GM11168 (cell line): Measurements from ENCODE around the gene NUP153.

ENCODE experiments used
- in situ Hi-C: fragments of 300-500 bp; cut with MboI; formaldehyde crosslinking; loops from one replicate; pipeline ENCODE4 v1.12.0; 2022; ENCODE audit warnings: low sequenced_read_pairs; ENCODE audit not compliant: unreplicated experiment

NUP153 gene

DNA sequence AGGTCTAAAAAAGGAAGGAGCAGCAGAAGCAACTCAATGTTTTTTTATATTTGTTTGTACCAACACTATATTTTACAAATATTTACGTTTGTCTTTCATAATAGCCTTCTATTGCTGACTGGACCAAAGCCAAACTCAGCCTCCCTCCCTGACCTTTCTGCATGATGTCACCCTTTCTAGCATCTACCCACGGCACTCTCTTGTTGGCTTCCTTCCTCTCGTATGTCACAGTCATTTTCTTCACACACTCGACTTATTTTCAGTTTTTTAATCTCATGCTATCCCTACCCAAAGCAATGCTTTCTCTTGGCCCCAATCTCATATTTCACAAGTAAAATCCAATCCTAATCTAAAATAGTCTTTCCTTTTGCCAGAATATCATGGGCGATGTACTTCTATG is 122.9 kb downstream of the NUP153 start:
- in situ Hi-C loops = loop anchor here (25.0 kb wide), 1 partner anchor 422 kb away; no protein-coding TSS in a partner anchor

DNA sequence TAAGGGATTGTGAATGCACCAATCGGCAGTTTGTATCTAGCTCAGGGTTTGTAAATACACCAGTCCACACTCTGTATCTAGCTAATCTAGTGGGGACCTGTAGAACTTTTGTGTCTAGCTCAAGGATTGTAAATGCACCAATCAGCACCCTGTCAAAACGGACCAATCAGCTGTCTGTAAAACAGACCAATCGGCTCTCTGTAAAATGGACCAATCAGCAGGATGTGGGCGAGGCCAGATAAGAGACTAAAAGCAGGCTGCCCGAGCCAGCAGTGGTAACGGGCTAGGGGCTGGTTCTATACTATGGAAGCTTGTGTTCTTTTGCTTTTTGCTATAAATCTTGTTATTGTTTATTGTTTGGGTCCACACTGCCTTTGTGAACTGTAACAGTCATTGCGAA is 125.4 kb downstream of the NUP153 start:
- in situ Hi-C loops = loop anchor here (25.0 kb wide), 1 partner anchor 419 kb away; no protein-coding TSS in a partner anchor

DNA sequence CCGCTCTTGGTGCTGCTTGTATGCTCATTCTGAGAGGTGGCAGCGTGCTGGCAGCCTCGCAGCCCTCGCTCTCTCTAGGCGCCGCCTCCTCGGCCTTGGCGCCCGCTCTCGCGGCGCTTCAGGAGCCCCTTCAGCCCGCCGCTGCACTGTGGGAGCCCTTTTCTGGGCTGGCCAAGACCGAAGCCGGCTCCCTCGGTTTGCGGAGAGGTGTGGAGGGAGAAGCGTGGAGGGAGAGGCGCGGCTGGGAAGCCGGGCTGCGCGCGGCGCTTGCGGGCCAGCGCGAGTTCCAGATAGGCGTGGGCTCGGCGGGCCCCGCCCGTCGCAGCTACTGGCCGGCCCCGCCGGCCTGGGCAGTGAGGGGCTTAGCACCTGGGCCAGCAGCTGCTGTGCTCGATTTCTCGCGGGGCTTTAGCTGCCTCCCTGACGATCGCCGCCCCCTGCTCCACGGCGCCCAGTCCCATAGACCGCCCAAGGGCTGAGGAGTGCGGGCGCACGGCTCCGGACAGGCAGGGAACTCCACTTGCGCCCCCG is 126.1 kb downstream of the NUP153 start:
- in situ Hi-C loops = loop anchor here (25.0 kb wide), 1 partner anchor 418 kb away; no protein-coding TSS in a partner anchor

DNA sequence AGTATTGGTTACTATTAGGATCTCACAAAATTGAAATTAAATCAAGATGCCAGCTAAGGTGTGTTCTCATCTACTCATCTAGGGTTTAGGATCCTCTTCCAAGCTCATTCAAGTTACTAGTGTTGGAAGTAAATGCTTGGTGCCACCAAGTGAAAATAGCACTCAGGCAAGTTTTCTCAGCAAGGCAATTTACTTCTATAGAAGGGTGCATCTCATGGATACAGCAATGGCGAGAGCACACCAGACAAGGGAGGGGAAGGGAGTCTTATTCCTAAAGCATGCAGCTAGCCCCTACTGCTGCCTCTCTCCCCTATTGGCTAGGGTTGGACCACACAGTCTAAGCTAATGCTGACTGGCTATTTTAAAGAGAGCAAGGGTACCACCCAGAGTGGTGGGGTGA is 129.7 kb downstream of the NUP153 start:
- in situ Hi-C loops = loop anchor here (25.0 kb wide), 1 partner anchor 415 kb away; no protein-coding TSS in a partner anchor

DNA sequence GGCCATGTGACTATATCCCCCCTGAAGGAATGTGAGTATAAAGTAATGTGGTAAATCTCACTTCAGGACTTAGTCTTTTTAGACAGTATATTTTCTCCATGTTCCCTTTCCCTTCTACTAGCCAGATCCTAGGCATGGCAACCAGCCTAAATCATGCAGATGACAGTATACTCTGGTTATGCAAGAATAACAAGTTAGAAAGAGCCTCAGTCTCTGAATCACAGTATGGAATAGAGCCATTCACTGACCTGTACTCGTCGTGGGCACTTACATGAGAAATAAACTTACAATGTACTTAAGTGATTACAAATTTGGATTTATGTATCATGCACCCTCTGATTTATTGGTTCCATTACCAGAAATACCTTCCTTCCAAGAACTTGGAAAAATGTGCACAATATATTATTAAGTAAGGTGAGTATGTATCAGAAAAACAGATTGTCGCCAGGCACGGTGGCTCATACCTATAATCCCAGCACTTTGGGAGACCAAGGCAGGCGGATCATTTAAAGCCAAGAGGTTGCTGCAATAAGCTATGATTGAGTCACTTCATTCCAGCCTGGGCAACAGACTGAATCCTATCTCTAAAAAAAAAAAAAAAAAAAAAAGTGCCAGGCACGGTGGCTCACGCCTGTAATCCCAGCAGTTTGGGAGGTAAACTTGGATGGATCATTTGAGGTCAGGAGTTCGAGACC is 131.7 kb downstream of the NUP153 start:
- in situ Hi-C loops = loop anchor here (25.0 kb wide), 1 partner anchor 413 kb away; no protein-coding TSS in a partner anchor

DNA sequence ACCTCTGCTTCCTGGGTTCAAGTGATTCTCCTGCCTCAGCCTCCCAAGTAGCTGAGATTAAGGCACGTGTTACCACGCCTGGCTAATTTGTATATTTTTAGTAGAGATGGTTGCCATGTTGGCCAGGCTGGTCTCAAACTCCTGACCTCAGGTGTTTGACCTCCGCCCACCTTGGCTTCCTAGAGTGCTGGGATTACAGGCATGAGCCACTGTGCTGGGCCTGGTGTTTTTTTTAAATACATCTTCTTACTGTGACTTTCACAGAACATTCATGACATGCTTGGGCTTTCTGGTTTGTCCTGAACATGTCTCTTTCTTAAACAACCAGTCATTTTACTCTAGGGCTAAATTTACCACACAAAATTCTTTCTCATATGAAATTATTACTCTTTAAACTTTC is 141.3 kb downstream of the NUP153 start:
- in situ Hi-C loops = no loop called here
